Prostate gland (tissue), 2 donors: ENCODE results near the gene EME2.

Experiments used
- POLR2A ChIP-seq: fragments of 450-650 bp; IDR thresholded peaks from one replicate; pipeline ENCODE4 v1.6.1; 2016; ENCODE audit warnings: antibody characterized with exemption, mild to moderate bottlenecking
- POLR2AphosphoS5 ChIP-seq: sonication (generic); formaldehyde crosslinking; IDR thresholded peaks from one replicate; pipeline ENCODE4 v1.6.1; 2017; ENCODE audit warnings: antibody characterized with exemption
- TF ChIP-seq, protein P1 (sequence below), 4 experiments: fragments of 200-600 bp in 2 of 4; fragments of 450-650 bp in 2 of 4; sonication (generic) in 2 of 4; IDR thresholded peaks; 1 replicate in 3 of 4; 2 replicates in 1 of 4; pipeline ENCODE4 v1.5.1; 2016 to 2019; ENCODE audit warnings: antibody characterized with exemption in 4 of 4, mild to moderate bottlenecking in 2 of 4, moderate library complexity in 2 of 4

DNA sequence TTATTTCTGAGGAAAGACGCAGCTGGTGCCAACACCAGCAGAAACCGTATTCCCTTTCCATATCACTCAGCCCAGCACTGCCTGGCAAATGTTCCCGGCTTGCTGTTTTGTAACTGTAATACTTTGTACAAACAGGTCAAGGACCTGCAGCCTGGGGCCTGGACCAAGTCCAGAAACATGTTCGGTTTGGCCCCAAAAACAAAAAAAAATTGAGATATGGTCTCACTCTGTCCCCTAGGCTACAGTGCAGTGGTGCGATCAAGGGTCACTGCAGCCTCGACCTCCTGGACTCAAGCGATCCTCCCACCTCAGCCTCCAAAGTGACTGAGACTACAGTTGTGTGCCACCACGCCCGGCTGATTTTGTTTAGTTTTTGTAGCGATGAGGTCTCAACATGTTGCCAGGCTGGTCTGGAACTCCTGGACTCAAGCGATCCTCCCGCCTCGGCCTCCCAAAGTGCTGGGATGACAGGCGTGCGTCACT is 52.8 kb downstream of the EME2 start:
- TF ChIP-seq, protein P1, sequence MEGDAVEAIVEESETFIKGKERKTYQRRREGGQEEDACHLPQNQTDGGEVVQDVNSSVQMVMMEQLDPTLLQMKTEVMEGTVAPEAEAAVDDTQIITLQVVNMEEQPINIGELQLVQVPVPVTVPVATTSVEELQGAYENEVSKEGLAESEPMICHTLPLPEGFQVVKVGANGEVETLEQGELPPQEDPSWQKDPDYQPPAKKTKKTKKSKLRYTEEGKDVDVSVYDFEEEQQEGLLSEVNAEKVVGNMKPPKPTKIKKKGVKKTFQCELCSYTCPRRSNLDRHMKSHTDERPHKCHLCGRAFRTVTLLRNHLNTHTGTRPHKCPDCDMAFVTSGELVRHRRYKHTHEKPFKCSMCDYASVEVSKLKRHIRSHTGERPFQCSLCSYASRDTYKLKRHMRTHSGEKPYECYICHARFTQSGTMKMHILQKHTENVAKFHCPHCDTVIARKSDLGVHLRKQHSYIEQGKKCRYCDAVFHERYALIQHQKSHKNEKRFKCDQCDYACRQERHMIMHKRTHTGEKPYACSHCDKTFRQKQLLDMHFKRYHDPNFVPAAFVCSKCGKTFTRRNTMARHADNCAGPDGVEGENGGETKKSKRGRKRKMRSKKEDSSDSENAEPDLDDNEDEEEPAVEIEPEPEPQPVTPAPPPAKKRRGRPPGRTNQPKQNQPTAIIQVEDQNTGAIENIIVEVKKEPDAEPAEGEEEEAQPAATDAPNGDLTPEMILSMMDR (IDR thresholded peaks at IDR 0.05) = no peak
- no peak for TF ChIP-seq POLR2AphosphoS5
- TF ChIP-seq POLR2A = no peak
